OCI-LY1 (cell line): ENCODE data around the gene SSPN.

Experiments
- EZH2 ChIP-seq: fragments of 200-600 bp; sonication (generic), shearing (Covaris generic); IDR thresholded peaks from 2 replicates; pipeline ENCODE4 v1.8.0; 2017; ENCODE audit warnings: borderline replicate concordance, mixed run types, mild to moderate bottlenecking, antibody characterized with exemption, low read length, moderate library complexity, mixed read lengths
- TF ChIP-seq, protein P1 (sequence below): fragments of 200-600 bp; sonication (generic), shearing (Covaris generic); IDR thresholded peaks from 2 replicates; pipeline ENCODE4 v1.5.1; 2017; ENCODE audit warnings: mild to moderate bottlenecking, antibody characterized with exemption, low read length, moderate library complexity, mixed read lengths

- TF ChIP-seq, protein P1, sequence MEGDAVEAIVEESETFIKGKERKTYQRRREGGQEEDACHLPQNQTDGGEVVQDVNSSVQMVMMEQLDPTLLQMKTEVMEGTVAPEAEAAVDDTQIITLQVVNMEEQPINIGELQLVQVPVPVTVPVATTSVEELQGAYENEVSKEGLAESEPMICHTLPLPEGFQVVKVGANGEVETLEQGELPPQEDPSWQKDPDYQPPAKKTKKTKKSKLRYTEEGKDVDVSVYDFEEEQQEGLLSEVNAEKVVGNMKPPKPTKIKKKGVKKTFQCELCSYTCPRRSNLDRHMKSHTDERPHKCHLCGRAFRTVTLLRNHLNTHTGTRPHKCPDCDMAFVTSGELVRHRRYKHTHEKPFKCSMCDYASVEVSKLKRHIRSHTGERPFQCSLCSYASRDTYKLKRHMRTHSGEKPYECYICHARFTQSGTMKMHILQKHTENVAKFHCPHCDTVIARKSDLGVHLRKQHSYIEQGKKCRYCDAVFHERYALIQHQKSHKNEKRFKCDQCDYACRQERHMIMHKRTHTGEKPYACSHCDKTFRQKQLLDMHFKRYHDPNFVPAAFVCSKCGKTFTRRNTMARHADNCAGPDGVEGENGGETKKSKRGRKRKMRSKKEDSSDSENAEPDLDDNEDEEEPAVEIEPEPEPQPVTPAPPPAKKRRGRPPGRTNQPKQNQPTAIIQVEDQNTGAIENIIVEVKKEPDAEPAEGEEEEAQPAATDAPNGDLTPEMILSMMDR = no peak
- no peak for TF ChIP-seq EZH2
Observed at GRCh38 chr12:26275313-26276131, 80.1 kb downstream of the SSPN start.
